ENCODE data around the gene MAB21L4.

MAB21L4 gene

DNA sequence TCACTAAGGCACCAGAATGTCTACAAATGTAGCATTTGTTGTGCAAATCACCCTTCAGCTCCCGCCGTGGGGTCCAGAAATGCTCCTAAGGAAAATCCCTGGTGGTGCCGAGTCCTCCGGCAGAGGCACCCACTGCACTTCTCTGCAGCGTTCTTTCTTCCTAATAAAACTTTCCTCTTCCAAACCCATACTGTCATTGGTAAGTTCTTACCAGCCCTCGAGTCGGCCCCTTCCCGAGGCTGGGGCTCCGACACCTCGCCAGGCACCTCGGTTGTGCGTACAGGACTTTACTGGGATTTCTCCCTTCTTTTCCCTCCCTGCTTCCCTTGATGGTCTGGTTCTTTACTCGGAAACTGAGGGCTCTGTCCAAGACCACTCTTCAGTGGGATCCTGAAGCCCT lies 37.6 kb downstream of the MAB21L4 start:
- Histone ChIP-seq H3K4me1 (ENCODE audit: control insufficient read depth, insufficient read depth, low read length) (no peaks in the 10 kb centered on the region), H3K27me3 (ENCODE audit: control insufficient read depth, insufficient read depth, low read length) (no peaks in the 10 kb centered on the region), H3K27ac (ENCODE audit: low read depth, low read length) (no peak overlapping the region), H3K9ac (ENCODE audit: low read length) (no peak overlapping the region), H3K36me3 (ENCODE audit: control insufficient read depth, insufficient read depth, low read length) (no peaks in the 10 kb centered on the region), H3K4me3 (ENCODE audit: low read length) (no peak overlapping the region)

DNA sequence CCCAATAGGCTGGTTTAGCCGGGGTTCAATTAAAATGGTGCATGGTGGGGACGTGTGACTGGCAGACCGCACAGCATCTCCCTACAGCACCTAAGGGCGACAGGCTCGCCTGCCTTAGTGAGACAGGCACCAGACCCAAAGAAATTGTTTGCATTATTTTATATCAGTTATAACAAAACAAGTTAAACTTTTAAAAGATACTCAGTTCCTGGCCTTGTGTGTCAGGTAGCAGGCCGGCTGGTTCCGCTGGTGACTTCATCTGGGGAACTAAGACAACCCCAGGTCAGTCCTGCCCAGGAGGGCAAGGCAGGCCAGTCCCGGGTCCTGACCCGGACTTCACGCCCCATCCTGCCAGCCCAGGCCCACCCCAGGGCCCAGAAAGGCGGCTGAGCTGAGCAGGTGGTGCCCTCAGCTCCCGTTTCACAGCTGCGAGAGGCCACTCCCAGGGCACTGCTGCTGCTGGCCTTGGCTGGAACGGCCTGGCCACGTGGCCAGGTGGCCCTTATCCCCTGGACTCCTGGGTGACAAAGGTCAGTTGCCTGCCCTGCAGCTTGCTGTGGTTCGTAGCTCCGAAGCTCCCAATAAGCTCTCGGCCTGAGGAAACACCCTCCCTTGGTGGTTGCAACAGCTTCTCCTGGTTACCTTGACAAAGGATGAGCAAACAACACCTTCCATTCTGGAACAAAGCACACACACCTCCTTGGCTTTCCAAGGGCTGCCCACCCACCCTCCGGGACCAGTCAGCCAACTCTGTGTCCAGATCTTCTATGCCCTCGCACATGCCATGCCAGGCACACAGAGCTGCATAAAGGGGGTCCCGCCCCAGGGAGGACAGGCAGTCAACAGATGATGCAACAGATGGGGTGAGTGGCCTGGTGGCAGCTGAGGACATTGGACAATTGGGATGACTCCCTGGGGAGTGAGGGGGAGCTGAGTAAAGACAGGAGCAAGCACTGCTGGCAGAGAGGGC lies 38.6 kb downstream of the MAB21L4 start:
- H3K27ac ChIP-seq (ENCODE audit: low read depth, low read length): no peak overlapping the region
- H3K4me3 ChIP-seq (ENCODE audit: low read length): no peak overlapping the region
- no peak overlapping the region for H3K9ac ChIP-seq (ENCODE audit: low read length)
- no peaks in the 10 kb centered on the region for H3K36me3 ChIP-seq (ENCODE audit: control insufficient read depth, insufficient read depth, low read length)
- no peaks in the 10 kb centered on the region for H3K4me1 ChIP-seq (ENCODE audit: control insufficient read depth, insufficient read depth, low read length)
- no peaks in the 10 kb centered on the region for H3K27me3 ChIP-seq (ENCODE audit: control insufficient read depth, insufficient read depth, low read length)

DNA sequence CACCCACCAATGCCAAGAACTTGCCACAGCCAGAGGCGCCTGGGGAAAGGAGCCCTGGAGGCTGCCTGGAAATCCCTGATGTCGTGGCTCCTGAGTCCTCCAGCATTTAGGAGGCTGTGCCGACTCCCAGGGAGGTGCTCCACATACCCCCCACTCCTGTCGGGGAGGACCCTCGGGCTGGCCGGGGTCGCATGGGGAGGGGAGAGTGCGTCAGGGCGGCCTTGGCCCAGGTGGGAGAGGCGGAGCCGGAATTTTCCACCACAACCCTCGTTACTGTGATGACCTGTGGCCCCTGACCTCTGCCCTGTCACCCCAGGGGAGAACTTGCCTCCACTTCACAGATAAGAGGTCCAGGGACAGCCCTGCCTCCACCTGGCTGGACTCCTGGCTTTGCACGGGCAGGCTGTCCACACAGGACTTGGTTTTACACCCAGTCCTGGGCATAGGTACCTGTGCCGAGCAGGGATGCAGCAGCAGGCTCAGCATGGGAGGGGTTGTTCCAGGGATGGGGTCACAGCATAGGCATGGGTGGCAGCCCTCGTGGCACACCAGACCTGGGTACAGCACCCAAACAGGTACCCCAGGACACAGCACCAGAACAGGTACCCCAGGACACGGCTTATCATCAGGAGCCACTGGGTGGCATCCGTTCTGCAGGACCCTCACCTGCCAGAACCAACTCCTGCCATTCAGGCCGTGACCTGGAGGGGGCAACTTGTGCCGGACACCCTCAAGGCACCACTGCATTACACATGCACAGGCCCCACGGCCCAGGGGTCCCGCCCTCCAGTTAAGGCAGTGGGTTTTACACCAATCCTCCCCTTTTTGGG lies 39.6 kb downstream of the MAB21L4 start:
- H3K4me1 ChIP-seq (ENCODE audit: control insufficient read depth, insufficient read depth, low read length): no peaks in the 10 kb centered on the region
- no peak overlapping the region for H3K27ac ChIP-seq (ENCODE audit: low read depth, low read length)
- no peaks in the 10 kb centered on the region for H3K36me3 ChIP-seq (ENCODE audit: control insufficient read depth, insufficient read depth, low read length)
- H3K27me3 ChIP-seq (ENCODE audit: control insufficient read depth, insufficient read depth, low read length): no peaks in the 10 kb centered on the region
- no peak overlapping the region for H3K9ac ChIP-seq (ENCODE audit: low read length)
- H3K4me3 ChIP-seq (ENCODE audit: low read length): no peak overlapping the region

DNA sequence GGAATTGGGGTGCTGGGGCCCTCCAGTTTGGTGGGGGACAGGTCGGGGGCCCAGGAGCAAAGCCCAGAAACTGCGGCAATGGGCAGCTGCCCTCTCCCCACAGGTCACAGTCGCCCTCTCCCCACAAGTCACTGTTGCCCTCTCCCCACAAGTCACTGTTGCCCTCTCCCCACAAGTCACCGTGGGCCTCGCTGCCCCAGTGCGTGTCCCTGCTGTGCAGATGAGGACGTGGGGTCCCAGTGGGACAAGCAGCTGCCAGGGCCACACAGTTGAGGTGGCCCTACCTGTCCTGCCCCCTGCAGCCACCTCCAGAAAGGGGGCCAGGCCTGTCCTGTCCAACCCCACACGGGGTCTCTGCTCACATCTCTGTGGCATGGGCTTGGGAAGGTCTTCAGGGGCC lies 40.3 kb downstream of the MAB21L4 start:
- H3K27me3 ChIP-seq (ENCODE audit: control insufficient read depth, insufficient read depth, low read length): no peaks in the 10 kb centered on the region
- no peak overlapping the region for H3K4me3 ChIP-seq (ENCODE audit: low read length)
- no peaks in the 10 kb centered on the region for H3K4me1 ChIP-seq (ENCODE audit: control insufficient read depth, insufficient read depth, low read length)
- no peak overlapping the region for H3K9ac ChIP-seq (ENCODE audit: low read length)
- no peak overlapping the region for H3K27ac ChIP-seq (ENCODE audit: low read depth, low read length)
- no peaks in the 10 kb centered on the region for H3K36me3 ChIP-seq (ENCODE audit: control insufficient read depth, insufficient read depth, low read length)

DNA sequence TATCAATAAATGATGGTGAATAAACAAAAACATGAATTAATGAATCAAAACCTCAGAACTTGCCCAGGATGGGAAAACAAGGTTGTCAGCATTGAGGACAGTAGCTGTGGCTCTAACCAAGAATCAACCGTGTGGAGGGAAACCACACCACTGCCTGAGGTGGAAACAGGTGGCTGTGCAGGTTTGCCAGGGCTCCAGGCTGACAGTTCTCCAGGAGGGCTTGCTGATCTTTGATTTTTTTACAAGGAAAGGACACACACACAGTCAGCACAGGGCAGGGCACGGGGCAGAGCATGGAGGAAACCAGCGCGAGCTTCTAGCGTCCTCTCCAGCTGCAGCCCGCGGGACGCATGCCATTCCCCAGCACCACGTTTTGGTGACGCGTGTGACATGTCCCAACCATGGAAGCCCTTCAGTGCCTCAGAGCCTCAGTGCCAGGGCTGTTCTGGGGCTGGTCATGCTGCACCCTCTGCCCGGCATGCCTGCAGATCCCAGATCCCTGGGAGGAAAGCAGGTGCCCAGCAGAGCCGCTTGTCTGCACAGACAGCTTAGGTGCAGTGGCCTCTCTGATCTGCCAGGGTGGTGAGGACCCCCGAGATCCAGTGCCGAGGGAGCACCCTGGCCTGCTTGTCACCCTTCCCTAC lies 43.2 kb downstream of the MAB21L4 start:
- H3K4me3 ChIP-seq (ENCODE audit: low read length): no peak overlapping the region
- no peaks in the 10 kb centered on the region for H3K36me3 ChIP-seq (ENCODE audit: control insufficient read depth, insufficient read depth, low read length)
- no peaks in the 10 kb centered on the region for H3K4me1 ChIP-seq (ENCODE audit: control insufficient read depth, insufficient read depth, low read length)
- H3K27me3 ChIP-seq (ENCODE audit: control insufficient read depth, insufficient read depth, low read length): no peaks in the 10 kb centered on the region
- H3K27ac ChIP-seq (ENCODE audit: low read depth, low read length): no peak overlapping the region
- H3K9ac ChIP-seq (ENCODE audit: low read length): no peak overlapping the region

DNA sequence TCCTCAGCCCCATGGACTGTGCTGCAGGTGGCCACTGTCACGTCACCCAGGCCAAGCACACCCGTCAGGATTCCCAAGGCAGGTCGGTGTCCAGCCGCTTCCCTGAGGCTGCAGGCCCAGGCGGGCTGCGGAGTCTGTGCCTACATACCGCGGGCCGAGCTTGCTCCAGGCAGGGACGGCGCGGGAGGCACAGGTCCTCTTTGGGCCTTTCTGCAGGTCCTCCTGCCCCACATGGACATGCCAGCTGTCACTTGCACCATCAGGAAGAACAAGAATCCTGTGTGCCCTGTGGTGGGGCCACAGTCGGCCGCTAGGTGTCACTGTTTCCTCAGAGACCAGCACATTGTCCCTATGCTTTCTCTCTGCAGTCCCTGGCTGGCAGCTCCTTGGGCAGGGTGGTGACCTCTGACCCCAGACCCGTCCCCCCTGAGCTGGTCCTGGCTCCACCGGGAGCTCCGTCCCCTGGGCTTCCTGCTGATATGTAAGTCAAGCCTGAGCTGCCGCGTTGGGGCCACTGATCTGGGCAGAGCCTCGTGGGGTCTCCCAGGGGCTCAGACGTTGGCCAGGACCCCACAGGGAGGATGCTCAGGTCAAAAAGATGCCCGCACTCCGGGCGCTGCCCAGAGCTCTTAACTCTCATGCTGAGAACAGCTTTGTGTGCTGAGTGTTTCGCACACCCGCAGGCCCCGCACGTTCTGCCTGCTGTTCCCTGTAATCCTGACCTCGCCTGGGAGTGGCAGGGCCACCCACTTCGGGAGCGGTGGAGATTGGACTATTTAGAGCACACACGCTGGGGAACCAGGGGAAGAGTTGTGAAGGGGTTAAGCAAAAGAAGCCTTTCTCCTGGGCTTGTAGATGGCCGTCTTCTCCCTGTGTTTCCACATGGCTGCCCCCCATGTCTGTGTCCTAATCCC lies 44.6 kb downstream of the MAB21L4 start:
- H3K4me3 ChIP-seq (ENCODE audit: low read length): no peak overlapping the region
- no peaks in the 10 kb centered on the region for H3K36me3 ChIP-seq (ENCODE audit: control insufficient read depth, insufficient read depth, low read length)
- H3K27ac ChIP-seq (ENCODE audit: low read depth, low read length): no peak overlapping the region

DNA sequence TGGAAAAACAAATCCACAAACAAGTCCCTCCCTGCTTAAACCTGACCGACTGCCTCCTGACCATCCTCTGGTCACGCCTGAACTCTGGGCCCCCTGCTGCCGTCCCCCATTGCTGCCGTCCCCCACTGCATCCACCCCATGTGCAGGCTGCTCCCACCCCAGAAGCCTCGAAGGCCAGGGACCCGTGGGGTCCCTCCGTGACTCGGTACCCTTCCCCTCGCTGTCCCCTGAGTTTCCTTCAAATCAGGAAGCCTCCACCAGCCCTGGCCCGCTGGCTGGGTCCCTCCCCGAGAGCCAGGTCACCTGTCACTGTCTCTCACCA lies 45.2 kb downstream of the MAB21L4 start:
- no peaks in the 10 kb centered on the region for H3K36me3 ChIP-seq (ENCODE audit: control insufficient read depth, insufficient read depth, low read length)
- no peak overlapping the region for H3K27ac ChIP-seq (ENCODE audit: low read depth, low read length)
- H3K4me3 ChIP-seq (ENCODE audit: low read length): no peak overlapping the region
- no peaks in the 10 kb centered on the region for H3K27me3 ChIP-seq (ENCODE audit: control insufficient read depth, insufficient read depth, low read length)
- no peaks in the 10 kb centered on the region for H3K4me1 ChIP-seq (ENCODE audit: control insufficient read depth, insufficient read depth, low read length)
- no peak overlapping the region for H3K9ac ChIP-seq (ENCODE audit: low read length)

More for the DNA sequence above, 44.6 kb downstream of the MAB21L4 start:
- H3K9ac ChIP-seq (ENCODE audit: low read length): no peak overlapping the region
- no peaks in the 10 kb centered on the region for H3K27me3 ChIP-seq (ENCODE audit: control insufficient read depth, insufficient read depth, low read length)
- H3K4me1 ChIP-seq (ENCODE audit: control insufficient read depth, insufficient read depth, low read length): no peaks in the 10 kb centered on the region

DNA sequence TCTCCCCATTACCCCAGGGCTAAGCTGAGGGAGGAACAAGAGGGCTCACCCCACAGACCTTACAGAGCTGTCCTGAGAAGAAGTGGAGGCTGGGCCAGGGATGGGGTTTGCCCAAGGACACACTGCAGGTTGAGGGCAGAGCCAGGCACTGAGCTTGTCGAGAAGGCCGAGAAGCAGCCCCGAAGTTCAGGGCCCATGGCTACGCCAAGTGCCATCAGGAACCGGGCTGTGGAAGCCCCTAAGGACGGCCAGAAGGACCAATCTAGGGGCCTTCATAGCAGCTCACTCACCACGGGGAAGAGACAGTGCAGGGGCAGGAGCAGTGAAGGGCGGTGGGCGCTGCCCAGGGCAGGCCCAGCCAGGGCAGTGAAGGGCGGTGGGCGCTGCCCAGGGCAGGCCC lies 45.9 kb downstream of the MAB21L4 start:
- no peak overlapping the region for H3K27ac ChIP-seq (ENCODE audit: low read depth, low read length)
- no peak overlapping the region for H3K9ac ChIP-seq (ENCODE audit: low read length)
- H3K27me3 ChIP-seq (ENCODE audit: control insufficient read depth, insufficient read depth, low read length): no peaks in the 10 kb centered on the region
- H3K4me1 ChIP-seq (ENCODE audit: control insufficient read depth, insufficient read depth, low read length): no peaks in the 10 kb centered on the region
- H3K36me3 ChIP-seq (ENCODE audit: control insufficient read depth, insufficient read depth, low read length): no peaks in the 10 kb centered on the region
- no peak overlapping the region for H3K4me3 ChIP-seq (ENCODE audit: low read length)

DNA sequence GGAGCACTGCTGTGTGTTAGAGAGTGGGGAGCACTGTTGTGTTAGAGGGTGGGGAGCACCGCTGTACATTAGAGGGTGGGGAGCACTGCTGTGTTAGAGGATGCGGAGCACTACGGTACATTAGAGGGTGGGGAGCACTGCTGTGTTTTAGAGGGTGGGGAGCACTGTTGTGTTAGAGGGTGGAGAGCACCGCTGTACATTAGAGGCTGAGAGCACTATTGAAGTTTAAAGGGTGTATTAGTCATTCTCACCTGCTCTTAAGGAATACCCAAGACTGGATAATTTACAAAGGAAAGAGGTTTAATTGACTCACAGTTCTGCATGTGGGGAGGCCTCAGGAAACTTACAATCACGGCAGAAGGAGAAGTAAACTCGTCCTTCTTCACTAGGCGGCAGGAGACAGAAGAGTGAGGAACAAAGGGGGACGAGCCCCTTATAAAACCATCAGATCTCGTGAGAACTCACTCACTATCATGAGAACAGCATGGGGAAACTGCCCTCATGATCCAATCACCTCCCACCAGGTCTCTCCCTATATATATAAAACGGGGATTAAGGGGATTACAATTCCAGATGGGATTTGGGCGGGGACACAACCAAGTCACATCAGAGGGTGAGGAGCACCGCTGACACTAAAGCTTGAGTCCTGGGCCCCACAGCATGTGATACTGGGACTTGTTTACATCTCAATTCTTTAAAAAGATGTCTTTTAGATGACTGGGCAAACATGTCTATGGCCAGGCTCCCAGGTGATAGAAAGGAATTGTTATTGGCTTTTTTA lies 46.9 kb downstream of the MAB21L4 start:
- H3K27ac ChIP-seq (ENCODE audit: low read depth, low read length): no peak overlapping the region
- no peak overlapping the region for H3K9ac ChIP-seq (ENCODE audit: low read length)
- H3K36me3 ChIP-seq (ENCODE audit: control insufficient read depth, insufficient read depth, low read length): no peaks in the 10 kb centered on the region
- H3K4me3 ChIP-seq (ENCODE audit: low read length): no peak overlapping the region
- no peaks in the 10 kb centered on the region for H3K4me1 ChIP-seq (ENCODE audit: control insufficient read depth, insufficient read depth, low read length)
- H3K27me3 ChIP-seq (ENCODE audit: control insufficient read depth, insufficient read depth, low read length): no peaks in the 10 kb centered on the region

DNA sequence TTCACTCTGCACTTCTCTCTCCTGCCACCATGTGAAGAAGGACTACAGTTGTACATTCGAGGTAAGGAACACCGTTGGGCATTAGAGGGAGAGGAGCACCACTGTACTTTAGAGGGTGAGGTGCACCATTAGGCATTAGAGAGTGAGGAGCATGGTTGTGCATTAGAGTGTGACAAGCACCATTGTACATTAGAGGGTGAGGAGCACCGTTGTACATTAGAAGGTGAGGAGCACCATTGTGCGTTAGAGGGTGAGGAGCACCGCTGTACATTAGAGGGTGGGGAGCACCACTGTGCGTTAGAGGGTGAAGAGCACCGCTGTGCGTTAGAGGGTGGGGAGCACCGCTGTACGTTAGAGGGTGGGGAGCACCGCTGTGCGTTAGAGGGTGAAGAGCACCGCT lies 48.1 kb downstream of the MAB21L4 start:
- Histone ChIP-seq H3K27me3 (ENCODE audit: control insufficient read depth, insufficient read depth, low read length) (no peaks in the 10 kb centered on the region), H3K9ac (ENCODE audit: low read length) (no peak overlapping the region), H3K4me1 (ENCODE audit: control insufficient read depth, insufficient read depth, low read length) (no peaks in the 10 kb centered on the region), H3K4me3 (ENCODE audit: low read length) (no peak overlapping the region), H3K27ac (ENCODE audit: low read depth, low read length) (no peak overlapping the region), H3K36me3 (ENCODE audit: control insufficient read depth, insufficient read depth, low read length) (no peaks in the 10 kb centered on the region)

DNA sequence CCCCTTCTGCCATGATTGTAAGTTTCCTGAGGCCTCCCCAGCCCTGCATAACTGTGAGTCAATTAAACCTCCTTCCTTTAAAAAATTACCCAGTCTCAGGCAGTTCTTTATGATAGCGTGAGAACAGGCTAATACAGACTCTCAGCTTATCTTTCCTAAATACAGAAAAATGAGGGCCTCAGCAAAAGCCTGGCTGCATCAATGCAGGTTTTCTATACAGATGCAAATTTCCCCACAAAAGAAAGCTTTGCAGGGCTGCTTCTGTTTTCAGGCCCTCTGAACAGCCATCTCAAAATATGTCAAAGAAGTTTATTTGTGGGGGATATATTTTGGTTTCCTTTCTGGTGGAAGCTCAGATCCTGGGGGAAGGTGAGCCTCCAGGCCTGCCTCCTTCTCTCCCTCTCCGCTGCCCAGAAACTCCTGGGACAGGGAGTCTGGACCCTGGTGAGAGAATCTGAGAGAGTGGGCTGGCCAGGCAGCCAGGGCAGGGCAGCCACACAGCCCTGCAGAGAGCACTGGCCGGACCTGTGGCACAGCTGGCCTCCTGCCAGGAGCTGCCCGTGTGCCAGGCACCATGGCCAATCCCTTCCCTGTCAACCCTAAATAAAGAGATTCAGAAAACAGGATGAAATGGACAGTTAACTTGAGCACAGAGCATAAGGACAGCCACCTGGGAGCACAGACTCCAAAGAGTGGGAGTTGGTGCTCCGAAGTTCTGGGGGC lies 48.9 kb downstream of the MAB21L4 start:
- H3K9ac ChIP-seq (ENCODE audit: low read length): no peak overlapping the region
- no peaks in the 10 kb centered on the region for H3K27me3 ChIP-seq (ENCODE audit: control insufficient read depth, insufficient read depth, low read length)
- no peaks in the 10 kb centered on the region for H3K4me1 ChIP-seq (ENCODE audit: control insufficient read depth, insufficient read depth, low read length)
- H3K4me3 ChIP-seq (ENCODE audit: low read length): no peak overlapping the region
- no peaks in the 10 kb centered on the region for H3K36me3 ChIP-seq (ENCODE audit: control insufficient read depth, insufficient read depth, low read length)
- H3K27ac ChIP-seq (ENCODE audit: low read depth, low read length): no peak overlapping the region
